GM12878 (cell line): ENCODE results near the gene LRP1. TPM values are rescaled to one million over a fixed set of nuclear protein-coding genes. Genes with fewer than 3 reads are reported as not detected.

ENCODE experiments used
- ATAC-seq: fragments of 200-7000 bp; cut with Tn5 transposase; 3 replicates; pipeline ENCODE4 v1.9.1; 2020; ENCODE audit warnings: mild to moderate bottlenecking, moderate library complexity
- BruUV-seq: library from RNA; stranded (reverse); fragments of 400-500 nt; replicated peaks from 2 replicates; lab custom pipeline; 2021; lab: Mats Ljungman, UMichigan
- CTCF ChIA-PET: fragments of 300-600 bp; sonication (Branson Sonifier 250); formaldehyde crosslinking; extraction: SDS; loops from one replicate; lab custom pipeline; 2021; ENCODE audit warnings: inconsistent platforms; lab: Yijun Ruan, JAX
- POLR2A ChIA-PET: fragments of 350-600 bp; formaldehyde crosslinking; extraction: SDS; loops from one replicate; lab custom pipeline; 2021; ENCODE audit warnings: inconsistent platforms; lab: Charles Lee
- RAD21 ChIA-PET: fragments of 300-600 bp; sonication (Branson Sonifier 250); formaldehyde crosslinking; loops from one replicate; lab custom pipeline; 2023; ENCODE audit warnings: antibody characterized with exemption; ENCODE audit not compliant: unreplicated experiment; lab: Charles Lee
- SMC1A ChIA-PET: fragments of 300-600 bp; sonication (Branson Sonifier 250); formaldehyde crosslinking; loops from one replicate; lab custom pipeline; 2023; ENCODE audit not compliant: unreplicated experiment, uncharacterized antibody; lab: Charles Lee
- DNase-seq: peaks from one replicate; pipeline ENCODE4 v3.0.0-alpha.2; 2011; ENCODE audit warnings: low read depth, low spot score
- FAIRE-seq: peaks from 3 replicates; lab custom pipeline; 2011; peaks lifted over from hg19 to GRCh38; lab: Jason Lieb, UNC
- H2AFZ ChIP-seq: 2 replicates; pipeline ENCODE4 v1.6.0; 2011; ENCODE audit warnings: low read depth, low read length, control low read depth; ENCODE audit not compliant: control insufficient read depth
- H3K27ac ChIP-seq: 2 replicates; pipeline ENCODE4 v1.5.1; 2011; ENCODE audit warnings: control low read depth; ENCODE audit not compliant: control insufficient read depth, insufficient read depth
- H3K27me3 ChIP-seq, 2 experiments: replicated peaks in 1 of 2; 2 replicates each; pipeline versions ENCODE4 v1.6.0 to v1.6.1; 2011; ENCODE audit warnings: low read length in 1 of 2; ENCODE audit not compliant: control insufficient read depth in 2 of 2, insufficient read depth in 2 of 2
- H3K36me3 ChIP-seq, 2 experiments: 2 replicates each; pipeline ENCODE4 v1.5.1; 2011; ENCODE audit warnings: low read length in 1 of 2; ENCODE audit not compliant: control insufficient read depth in 2 of 2, insufficient read depth in 2 of 2
- H3K4me1 ChIP-seq: 2 replicates; pipeline ENCODE4 v1.6.1; 2011; ENCODE audit warnings: mild to moderate bottlenecking, low read length, moderate library complexity, mixed read lengths; ENCODE audit not compliant: control insufficient read depth, insufficient read depth
- H3K4me2 ChIP-seq: 2 replicates; pipeline ENCODE4 v1.6.0; 2011; ENCODE audit warnings: control low read depth; ENCODE audit not compliant: control insufficient read depth, insufficient read depth
- H3K4me3 ChIP-seq: fragments of 200-600 bp; sonication (generic); 2 replicates; pipeline ENCODE4 v1.5.1; 2016
- H3K79me2 ChIP-seq: 2 replicates; pipeline ENCODE4 v1.6.0; 2011; ENCODE audit warnings: low read length; ENCODE audit not compliant: control insufficient read depth, insufficient read depth
- H3K9ac ChIP-seq: 2 replicates; pipeline ENCODE4 v1.8.0; 2011; ENCODE audit warnings: low read length, control low read depth, mixed read lengths; ENCODE audit not compliant: control insufficient read depth, insufficient read depth
- H3K9me3 ChIP-seq: replicated peaks from 3 replicates; pipeline ENCODE4 v1.5.1; 2011; ENCODE audit warnings: mild to moderate bottlenecking, low read length; ENCODE audit not compliant: control insufficient read depth, insufficient read depth
- H4K20me1 ChIP-seq: 2 replicates; pipeline ENCODE4 v1.6.0; 2011; ENCODE audit not compliant: control insufficient read depth, insufficient read depth
- BMI1 ChIP-seq: fragments of 450-650 bp; IDR thresholded peaks from 2 replicates; pipeline ENCODE4 v1.6.1; 2016; ENCODE audit warnings: mild to moderate bottlenecking, moderate library complexity, borderline replicate concordance
- CHD2 ChIP-seq: IDR thresholded peaks from 2 replicates; pipeline ENCODE4 v1.6.1; 2011; ENCODE audit warnings: low read depth, low read length, improper control_type of control experiment, borderline replicate concordance
- ETV6 ChIP-seq, 2 experiments: fragments of 450-650 bp in 1 of 2; IDR thresholded peaks in 1 of 2; conservative IDR thresholded peaks in 1 of 2; 2 replicates each; pipeline ENCODE4 v1.6.1; 2014; ENCODE audit warnings: antibody characterized with exemption in 1 of 2, borderline replicate concordance in 1 of 2, low read depth in 1 of 2, mild to moderate bottlenecking in 1 of 2, moderate library complexity in 1 of 2
- FOXM1 ChIP-seq: IDR thresholded peaks from 2 replicates; pipeline ENCODE4 v1.6.1; 2012; ENCODE audit warnings: low read depth, mild to moderate bottlenecking, inconsistent platforms, low read length, moderate library complexity
- GATAD2B ChIP-seq: fragments of 450-650 bp; conservative IDR thresholded peaks from 2 replicates; pipeline ENCODE4 v1.6.1; 2017; ENCODE audit warnings: low read depth, mild to moderate bottlenecking, moderate library complexity
- MYC ChIP-seq: IDR thresholded peaks from 2 replicates; pipeline ENCODE4 v1.6.1; 2011; ENCODE audit warnings: mild to moderate bottlenecking, low read length, moderate library complexity, inconsistent platforms; ENCODE audit not compliant: insufficient read depth, insufficient replicate concordance, insufficient read length, severe bottlenecking
- NBN ChIP-seq: fragments of 450-650 bp; IDR thresholded peaks from 2 replicates; pipeline ENCODE4 v1.6.1; 2016
- PAX8 ChIP-seq: fragments of 450-650 bp; IDR thresholded peaks from 2 replicates; pipeline ENCODE4 v1.6.1; 2017; ENCODE audit warnings: mild to moderate bottlenecking, moderate library complexity
- SMAD1 ChIP-seq: fragments of 450-650 bp; IDR thresholded peaks from 2 replicates; pipeline ENCODE4 v1.6.1; 2018; ENCODE audit warnings: mild to moderate bottlenecking, low read depth; ENCODE audit not compliant: partially characterized antibody
- SPI1 ChIP-seq: IDR thresholded peaks from 2 replicates; pipeline ENCODE4 v1.6.1; 2011; ENCODE audit warnings: low read depth, mild to moderate bottlenecking, low read length, moderate library complexity, borderline replicate concordance; ENCODE audit not compliant: insufficient read depth
- SRF ChIP-seq, 2 experiments: IDR thresholded peaks; 2 replicates each; pipeline ENCODE4 v1.6.1; 2011; ENCODE audit warnings: low read depth in 2 of 2, low read length in 2 of 2, mild to moderate bottlenecking in 1 of 2, moderate library complexity in 1 of 2
- SUPT20H ChIP-seq: IDR thresholded peaks from 2 replicates; pipeline ENCODE4 v1.6.1; 2011; ENCODE audit warnings: low read depth, mild to moderate bottlenecking, low read length, moderate library complexity, borderline replicate concordance; ENCODE audit not compliant: control insufficient read depth
- WGBS: methylation state at CpG from one replicate; pipeline ENCODE4 v1.1.6; 2016; ENCODE audit warnings: low lambda C conversion rate; ENCODE audit not compliant: insufficient replicate concordance, insufficient coverage; ENCODE audit errors: missing lambda C conversion rate; 5-methylcytosine and 5-hydroxymethylcytosine counted together
- in situ Hi-C: fragments of 300-500 bp; cut with MboI; formaldehyde crosslinking; loops from 9 replicates; pipeline ENCODE4 v1.14.3; 2018; ENCODE audit warnings: mixed read lengths
- intact Hi-C: fragments of 100-400 bp; cut with micrococcal nuclease; formaldehyde crosslinking; loops from one replicate; pipeline ENCODE4 v1.14.2; 2022; ENCODE audit not compliant: unreplicated experiment
- polyA plus RNA-seq, 11 experiments: library from polyadenylated mRNA; depleted of rRNA in 4 of 11; unstranded in 6 of 11; stranded (reverse) in 5 of 11; fragments of >200 nt; fragmentation: Nextera tagmentation in 4 of 11; fragmentation: Illumina TruSeq in 1 of 11; extraction: Ambion mirVana in 4 of 11; extraction: Trizol in 1 of 11; gene quantifications; 1 replicate in 1 of 11; 2 replicates in 10 of 11; pipeline versions ENCODE4 v1.2.1 to v1.2.3, GENCODE V29; 2011 to 2016; ENCODE audit warnings: inconsistent platforms in 2 of 11, missing spikeins in 2 of 11, low read depth in 1 of 11
- total RNA-seq, 4 experiments: library from RNA; depleted of rRNA in 3 of 4; stranded (reverse); fragments of >200 nt in 3 of 4; fragmentation: Illumina TruSeq in 1 of 4; extraction: Trizol in 1 of 4; gene quantifications; 2 replicates each; pipeline versions ENCODE4 v1.2.1 to v1.2.3, GENCODE V29; 2013 to 2021
- TF ChIP-seq, protein P1 (sequence below): fragments of 450-650 bp; formaldehyde crosslinking; IDR thresholded peaks from 2 replicates; pipeline ENCODE4 v1.4.0; 2022; ENCODE audit warnings: mild to moderate bottlenecking, moderate library complexity
- TF ChIP-seq, protein P2 (sequence below): IDR thresholded peaks from 2 replicates; pipeline ENCODE4 v1.6.1; 2012; ENCODE audit warnings: low read depth, low read length, improper control_type of control experiment

Gene LRP1
- total and polyA plus RNA-seq, 10 of the 15 experiments (the other 5 are each of a cell fraction or from before 2014, with no cell fraction given) = under 0.01 to 1.1 (median 0.20) TPM; not detected in 2

- TF ChIP-seq PAX8 (no peak), SMAD1 (no peak), SPI1 (peak; percentile 12; the same call in 1 of the 2 replicates)
- POLR2A ChIA-PET = interaction anchor here (1.2 kb wide), 1 partner anchor 16 kb away, joined by 3 read pairs; no protein-coding TSS in a partner anchor
- SMC1A ChIA-PET = interaction anchor here (1.2 kb wide), 1 partner anchor 67 kb away, joined by 3 read pairs; no protein-coding TSS in a partner anchor
Observed at GRCh38 chr12:57129889-57130288, 1.6 kb downstream of the LRP1 start.

GRCh38 chr12:57130941-57131340 is 2.7 kb downstream of the LRP1 start:
- FAIRE-seq = no peak
- Histone ChIP-seq H3K27me3 (peaks cover 2 to 5% of the 10 kb centered on the region in 2 experiments), H3K9me3 (no peaks in the 10 kb centered on the region), H3K4me3 (no peak overlapping the region), H3K4me1 (peaks cover 9% of the 10 kb centered on the region; the same call in 1 of the 2 replicates), H3K4me2 (no peak overlapping the region), H3K27ac (no peak overlapping the region), H2AFZ (no peak overlapping the region), H3K79me2 (no peaks in the 10 kb centered on the region), H4K20me1 (no peaks in the 10 kb centered on the region), H3K36me3 (no peaks in the 10 kb centered on the region), H3K9ac (no peak overlapping the region)
- no TSS peak for BruUV-seq
- intact Hi-C loops (no loop called here), in situ Hi-C loops (no loop called here)
- CTCF ChIA-PET = interaction anchor here (1.1 to 1.7 kb wide), 3 partner anchors 20 to 52 kb away, joined by 4 to 6 read pairs (median 5); partner anchors contain the start of gene STAT6
- peak; percentile 63 for ATAC-seq
- RAD21 ChIA-PET = no interaction called here
- DNase-seq = no peak
- SMC1A ChIA-PET = interaction anchor here (1.2 kb wide), 1 partner anchor 68 kb away, joined by 3 read pairs; no protein-coding TSS in a partner anchor
- 0% methylated on average over 2 of the region's 2 CpGs for WGBS
- POLR2A ChIA-PET = no interaction called here
- TF ChIP-seq SRF (IDR thresholded peaks at IDR 0.05; ENCODE audit: low read depth in 2 of 2, low read length in 2 of 2) (no peak), NBN (no peak), SUPT20H (no peak), FOXM1 (no peak), GATAD2B (no peak), MYC (no peak), CHD2 (no peak), ETV6 (conservative IDR thresholded peaks at IDR 0.05 in 1 of 2, IDR thresholded peaks at IDR 0.05 in 1 of 2; ENCODE audit: borderline replicate concordance in 1 of 2, low read depth in 1 of 2) (no peak), BMI1 (no peak)
- TF ChIP-seq, protein P1, sequence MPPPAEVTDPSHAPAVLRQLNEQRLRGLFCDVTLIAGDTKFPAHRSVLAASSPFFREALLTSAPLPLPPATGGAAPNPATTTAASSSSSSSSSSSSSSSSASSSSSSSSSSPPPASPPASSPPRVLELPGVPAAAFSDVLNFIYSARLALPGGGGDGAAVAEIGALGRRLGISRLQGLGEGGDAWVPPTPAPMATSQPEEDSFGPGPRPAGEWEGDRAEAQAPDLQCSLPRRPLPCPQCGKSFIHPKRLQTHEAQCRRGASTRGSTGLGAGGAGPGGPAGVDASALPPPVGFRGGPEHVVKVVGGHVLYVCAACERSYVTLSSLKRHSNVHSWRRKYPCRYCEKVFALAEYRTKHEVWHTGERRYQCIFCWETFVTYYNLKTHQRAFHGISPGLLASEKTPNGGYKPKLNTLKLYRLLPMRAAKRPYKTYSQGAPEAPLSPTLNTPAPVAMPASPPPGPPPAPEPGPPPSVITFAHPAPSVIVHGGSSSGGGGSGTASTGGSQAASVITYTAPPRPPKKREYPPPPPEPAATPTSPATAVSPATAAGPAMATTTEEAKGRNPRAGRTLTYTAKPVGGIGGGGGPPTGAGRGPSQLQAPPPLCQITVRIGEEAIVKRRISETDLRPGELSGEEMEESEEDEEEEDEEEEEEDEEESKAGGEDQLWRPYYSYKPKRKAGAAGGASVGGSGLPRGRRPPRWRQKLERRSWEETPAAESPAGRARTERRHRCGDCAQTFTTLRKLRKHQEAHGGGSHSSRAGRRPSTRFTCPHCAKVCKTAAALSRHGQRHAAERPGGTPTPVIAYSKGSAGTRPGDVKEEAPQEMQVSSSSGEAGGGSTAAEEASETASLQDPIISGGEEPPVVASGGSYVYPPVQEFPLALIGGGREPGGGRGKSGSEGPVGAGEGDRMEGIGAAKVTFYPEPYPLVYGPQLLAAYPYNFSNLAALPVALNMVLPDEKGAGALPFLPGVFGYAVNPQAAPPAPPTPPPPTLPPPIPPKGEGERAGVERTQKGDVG (CRISPR knock-in tag) = no peak
- TF ChIP-seq, protein P2, sequence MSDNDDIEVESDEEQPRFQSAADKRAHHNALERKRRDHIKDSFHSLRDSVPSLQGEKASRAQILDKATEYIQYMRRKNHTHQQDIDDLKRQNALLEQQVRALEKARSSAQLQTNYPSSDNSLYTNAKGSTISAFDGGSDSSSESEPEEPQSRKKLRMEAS = no peak

More at GRCh38 chr12:57129889-57130288, 1.6 kb downstream of the LRP1 start:
- Histone ChIP-seq H3K9ac (no peak overlapping the region), H3K4me3 (no peak overlapping the region), H3K27ac (no peak overlapping the region), H3K79me2 (no peaks in the 10 kb centered on the region), H3K36me3 (no peaks in the 10 kb centered on the region), H3K9me3 (no peaks in the 10 kb centered on the region), H3K27me3 (peaks cover 2 to 5% of the 10 kb centered on the region in 2 experiments), H2AFZ (no peak overlapping the region), H3K4me1 (peaks cover 9% of the 10 kb centered on the region; the same call in 1 of the 2 replicates), H3K4me2 (no peak overlapping the region), H4K20me1 (no peaks in the 10 kb centered on the region)
- ChIA-PET CTCF (interaction anchor here (0.6 to 1.7 kb wide), 4 partner anchors 19 to 121 kb away, joined by 3 to 5 read pairs (median 4); partner anchors contain the start of gene STAT6), RAD21 (no interaction called here)
- in situ Hi-C loops (no loop called here), intact Hi-C loops (no loop called here)
- FAIRE-seq (no peak), DNase-seq (no peak), ATAC-seq (no peak)
- BruUV-seq = no TSS peak
